ENCODE measurements around the gene HOXB4. TPM values are rescaled to one million over a fixed set of nuclear protein-coding genes. Genes with fewer than 3 reads are reported as not detected.

HOXB4 gene
- total and polyA plus RNA-seq, 5 experiments from 2014 or later = 0.06 to 2.3 (median 0.95) TPM; not detected in 1

GRCh38 chr17:48620461-48621139 lies 42.5 kb upstream of the HOXB4 start:
- POLR2A ChIA-PET = no interaction called here
- no peak for ATAC-seq

DNA sequence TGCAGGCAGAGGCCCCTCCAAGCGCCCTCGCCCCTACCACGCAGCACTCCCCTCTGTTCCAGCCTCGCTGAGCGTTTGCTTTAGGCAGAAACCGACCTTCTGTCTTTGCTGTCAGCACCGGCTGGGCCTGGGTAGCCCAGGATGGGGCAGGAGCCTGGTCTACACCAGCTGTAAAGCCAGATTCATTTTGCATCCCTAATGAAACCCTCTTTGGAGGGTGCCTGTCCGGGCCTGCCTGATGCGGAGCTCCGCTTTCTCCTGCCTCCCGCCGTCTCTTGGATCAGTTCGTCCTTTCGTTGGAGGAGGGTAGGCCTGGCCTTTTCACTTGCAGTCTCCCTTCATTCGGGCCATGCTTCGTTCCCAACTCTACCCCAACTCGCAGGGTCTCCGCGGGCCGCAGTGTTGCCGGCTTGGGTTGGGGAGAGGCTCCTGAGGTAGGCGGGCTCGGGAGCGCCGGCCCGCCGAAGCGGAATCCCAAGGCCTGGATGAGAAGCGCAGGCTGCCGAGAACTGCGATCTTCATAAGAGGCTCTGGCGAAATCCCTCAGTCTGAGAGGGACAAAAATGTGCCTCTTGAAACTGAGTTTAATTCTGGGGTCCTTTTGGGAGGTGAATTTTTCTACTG lies 41.8 kb upstream of the HOXB4 start:
- Mint-ChIP-seq H3K4me1 (peaks cover 12 to 33% (median 24%) of the 10 kb centered on the region in 4 donors), H3K36me3 (peaks cover 0 to 5% (median 0%) of the 10 kb centered on the region in 3 donors), H3K4me3 (peak overlapping the region in 5 of 10 donors; percentile 13 to 50 (median 42)), H3K27me3 (peaks cover 62 to 98% (median 84%) of the 10 kb centered on the region in 5 donors), H3K9me3 (peaks cover 0 to 2% (median 0%) of the 10 kb centered on the region in 9 donors), H3K27ac (no peak overlapping the region)
- ATAC-seq (no peak), DNase-seq (no peak)
- POLR2A ChIA-PET = interaction anchor here (0.6 kb wide), 2 partner anchors 280 to 511 kb away, joined by 3 to 4 read pairs; no protein-coding TSS in a partner anchor

More at GRCh38 chr17:48620461-48621139, 42.5 kb upstream of the HOXB4 start:
- DNase-seq = no peak
- Mint-ChIP-seq H3K9me3 (peaks cover 0 to 2% (median 0%) of the 10 kb centered on the region in 9 donors), H3K27ac (peak overlapping the region in 2 of 10 donors; percentile 6 to 57), H3K36me3 (peaks cover 0 to 5% (median 0%) of the 10 kb centered on the region in 3 donors), H3K27me3 (peaks cover 57 to 98% (median 81%) of the 10 kb centered on the region in 5 donors), H3K4me3 (no peak overlapping the region), H3K4me1 (peaks cover 11 to 33% (median 23%) of the 10 kb centered on the region in 4 donors)

DNA sequence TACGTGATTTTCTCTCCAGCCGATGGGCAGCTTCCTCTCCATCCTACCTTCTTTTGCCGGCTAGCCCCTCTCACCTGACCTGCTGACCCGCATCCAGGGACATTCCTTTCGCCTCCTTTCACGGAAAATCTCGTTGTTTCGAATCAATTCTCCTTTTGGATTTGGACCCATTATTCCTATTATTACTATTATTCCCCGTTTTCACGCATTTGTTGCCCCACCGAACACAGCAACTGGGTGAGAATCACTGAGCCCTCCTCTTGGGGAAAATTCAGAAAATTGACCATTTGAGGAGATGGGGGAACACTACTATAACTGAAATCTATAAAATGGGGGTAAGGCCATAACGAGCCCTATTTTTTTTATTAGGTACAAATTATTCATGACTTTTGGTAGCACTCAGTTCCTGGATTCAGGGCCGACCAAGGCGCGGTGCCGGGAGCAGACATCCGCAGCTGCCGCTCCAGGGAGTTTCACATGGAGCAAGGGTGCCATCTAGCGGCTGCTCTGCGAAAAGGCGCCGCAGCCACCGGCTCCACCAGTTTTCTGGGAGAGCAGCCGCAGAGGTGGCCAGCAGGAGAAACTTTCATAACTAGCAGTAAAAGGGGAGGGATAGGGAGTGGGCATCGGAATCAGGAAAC lies 40.2 kb upstream of the HOXB4 start:
- Mint-ChIP-seq H3K4me3 (peak overlapping the region in 9 of 10 donors; percentile 41 to 64 (median 58)), H3K27me3 (peaks cover 53 to 100% (median 86%) of the 10 kb centered on the region in 5 donors), H3K9me3 (peaks cover 0 to 2% (median 0%) of the 10 kb centered on the region in 9 donors), H3K4me1 (peaks cover 19 to 48% (median 34%) of the 10 kb centered on the region in 4 donors), H3K27ac (no peak overlapping the region), H3K36me3 (peaks cover 0 to 10% (median 0%) of the 10 kb centered on the region in 3 donors)
- DNase-seq = peak; percentile 61 to 87 (median 80)
- peak; percentile 69 to 80 for ATAC-seq
- POLR2A ChIA-PET = interaction anchor here (0.8 to 1.5 kb wide), 2 partner anchors 8 to 20 kb away, joined by 3 read pairs; partner anchors contain the start of gene HOXB9

GRCh38 chr17:48617471-48618255 lies 39.5 kb upstream of the HOXB4 start:
- DNase-seq (no peak), ATAC-seq (no peak)
- POLR2A ChIA-PET = interaction anchor here (0.7 to 1.5 kb wide), 4 partner anchors 9 to 951 kb away, joined by 3 to 4 read pairs (median 4); partner anchors contain the start of gene HOXB9
- Mint-ChIP-seq H3K4me1 (peaks cover 23 to 55% (median 38%) of the 10 kb centered on the region in 4 donors), H3K27ac (no peak overlapping the region), H3K36me3 (peaks cover 0 to 13% (median 0%) of the 10 kb centered on the region in 3 donors), H3K9me3 (peaks cover 0 to 2% (median 0%) of the 10 kb centered on the region in 9 donors), H3K4me3 (peak overlapping the region in 3 of 10 donors; percentile 2 to 21 (median 13)), H3K27me3 (peaks cover 51 to 100% (median 84%) of the 10 kb centered on the region in 5 donors)

- DNase-seq (no peak), ATAC-seq (no peak)
- POLR2A ChIA-PET = no interaction called here
- H3K36me3 Mint-ChIP-seq = peaks cover 0 to 14% (median 0%) of the 10 kb centered on the region in 3 donors
- H3K27me3 Mint-ChIP-seq = peaks cover 47 to 100% (median 83%) of the 10 kb centered on the region in 5 donors
- H3K27ac Mint-ChIP-seq = no peak overlapping the region
- peaks cover 0 to 2% (median 0%) of the 10 kb centered on the region in 9 donors for H3K9me3 Mint-ChIP-seq
- peak overlapping the region in 4 of 10 donors; percentile 2 to 49 (median 22) for H3K4me3 Mint-ChIP-seq
- H3K4me1 Mint-ChIP-seq = peaks cover 27 to 63% (median 43%) of the 10 kb centered on the region in 4 donors
Observed at GRCh38 chr17:48616717-48617470, 38.7 kb upstream of the HOXB4 start.

DNA sequence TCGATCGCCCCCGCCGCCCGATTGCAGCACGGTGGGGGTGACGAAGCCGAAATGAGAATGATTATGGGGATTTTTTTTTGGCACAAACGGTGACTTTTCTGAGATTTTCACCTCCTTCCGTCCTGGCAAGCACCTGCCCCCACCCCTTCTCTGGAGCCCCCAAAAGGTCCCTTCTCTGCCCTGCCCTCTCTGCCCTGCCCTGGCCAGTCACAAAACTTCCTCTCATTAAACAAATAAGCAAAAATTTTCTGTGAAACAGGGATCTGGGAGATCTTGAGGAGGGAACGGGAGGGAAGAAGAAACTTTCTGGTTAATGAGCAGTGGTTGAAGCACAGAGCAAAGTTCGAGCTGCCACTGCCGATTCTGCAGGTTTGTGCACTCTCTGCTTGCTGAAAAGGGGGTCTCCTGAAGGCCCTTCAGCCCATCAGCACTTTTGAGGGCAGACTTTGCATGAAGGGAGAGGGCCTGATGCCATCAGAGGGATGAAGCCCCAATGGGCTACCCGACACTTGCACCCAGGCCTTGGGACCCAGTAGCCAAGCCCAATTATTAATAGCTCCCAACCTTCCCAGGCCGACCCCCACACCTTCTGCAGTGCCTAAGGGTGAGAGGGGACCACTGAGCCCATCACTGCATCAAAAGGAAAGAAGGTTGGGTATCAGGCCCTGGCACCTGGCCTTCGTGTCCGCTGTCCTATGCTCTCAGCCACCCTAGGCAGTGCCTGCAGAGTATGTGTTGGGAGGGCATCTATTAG lies 38.0 kb upstream of the HOXB4 start:
- Mint-ChIP-seq H3K27ac (no peak overlapping the region), H3K4me1 (peaks cover 29 to 70% (median 49%) of the 10 kb centered on the region in 4 donors), H3K27me3 (peaks cover 45 to 100% (median 82%) of the 10 kb centered on the region in 5 donors), H3K4me3 (peak overlapping the region in 2 of 10 donors; percentile 21 to 26), H3K36me3 (peaks cover 0 to 12% (median 0%) of the 10 kb centered on the region in 3 donors), H3K9me3 (peaks cover 0 to 2% (median 0%) of the 10 kb centered on the region in 9 donors)
- no peak for ATAC-seq
- no peak for DNase-seq
- POLR2A ChIA-PET = no interaction called here

GRCh38 chr17:48615047-48615962 lies 37.2 kb upstream of the HOXB4 start, which contains the start of gene HOXB8:
TSS of gene HOXB8 (minus strand) at chr17:48615292. CDS start at chr17:48614704, 588 bp downstream.
- H3K4me1 Mint-ChIP-seq = peaks cover 31 to 76% (median 54%) of the 10 kb centered on the region in 4 donors
- H3K9me3 Mint-ChIP-seq = peaks cover 0 to 2% (median 0%) of the 10 kb centered on the region in 9 donors
- H3K27ac Mint-ChIP-seq = peak within 1 kb of the TSS in 3 of 10 donors; percentile 29 to 56 (median 54)
- H3K36me3 Mint-ChIP-seq = peaks cover 0 to 14% (median 0%) of the 10 kb centered on the region in 3 donors
- H3K4me3 Mint-ChIP-seq = peak within 1 kb of the TSS; percentile 6 to 96 (median 58)
- POLR2A ChIA-PET = interaction anchor here (0.6 to 2.9 kb wide), 4 partner anchors 21 to 594 kb away, joined by 3 to 8 read pairs (median 4); partner anchors contain the start of gene HOXB5
- no peak for ATAC-seq
- H3K27me3 Mint-ChIP-seq = peaks cover 43 to 99% (median 79%) of the 10 kb centered on the region in 5 donors
- no peak for DNase-seq

- peaks cover 40 to 91% (median 69%) of the 10 kb centered on the region in 5 donors for H3K27me3 Mint-ChIP-seq
- peaks cover 0 to 2% (median 0%) of the 10 kb centered on the region in 9 donors for H3K9me3 Mint-ChIP-seq
- peaks cover 31 to 68% (median 50%) of the 10 kb centered on the region in 4 donors for H3K4me1 Mint-ChIP-seq
- peaks cover 0 to 14% (median 0%) of the 10 kb centered on the region in 3 donors for H3K36me3 Mint-ChIP-seq
- POLR2A ChIA-PET = interaction anchor here (0.7 to 2.9 kb wide), 4 partner anchors 13 to 110 kb away, joined by 3 to 8 read pairs (median 4); partner anchors contain the start of gene HOXB5
- peak overlapping the region; percentile 39 to 96 (median 72) for H3K4me3 Mint-ChIP-seq
- peak; percentile 15 to 31 for ATAC-seq
- DNase-seq = peak in 1 of 10 donors; percentile 38
- peak overlapping the region in 1 of 10 donors; percentile 56 for H3K27ac Mint-ChIP-seq
Observed at GRCh38 chr17:48613862-48614694, 35.9 kb upstream of the HOXB4 start.
